KMS-11 (cell line): ENCODE results near the gene NMS.
"Not testable (repeated sequence)": the region's sequence is repeated elsewhere in the genome, so short reads cannot be mapped to it uniquely, and the experiment has no call there.

Experiments used
- H2AFZ ChIP-seq: fragments of 200-600 bp; sonication (generic); 2 replicates; pipeline ENCODE4 v1.6.1; 2016; ENCODE audit warnings: antibody characterized with exemption, mixed run types, low read depth
- H3K27ac ChIP-seq: fragments of 200-600 bp; sonication (generic); 2 replicates; pipeline ENCODE4 v1.6.1; 2016; ENCODE audit warnings: mild to moderate bottlenecking, mixed run types
- H3K27me3 ChIP-seq: fragments of 200-600 bp; sonication (generic); 2 replicates; pipeline ENCODE4 v1.6.1; 2017; ENCODE audit warnings: mild to moderate bottlenecking, low read depth, mixed run types, moderate library complexity; ENCODE audit not compliant: insufficient read depth
- H3K36me3 ChIP-seq: fragments of 200-600 bp; sonication (generic); 2 replicates; pipeline ENCODE4 v1.6.1; 2017; ENCODE audit warnings: mild to moderate bottlenecking, mixed run types; ENCODE audit not compliant: insufficient read depth
- H3K4me1 ChIP-seq: fragments of 200-600 bp; sonication (generic); 2 replicates; pipeline ENCODE4 v1.6.1; 2016; ENCODE audit warnings: mild to moderate bottlenecking, low read depth, mixed run types; ENCODE audit not compliant: poor library complexity, severe bottlenecking
- H3K4me2 ChIP-seq: fragments of 200-600 bp; sonication (generic); 2 replicates; pipeline ENCODE4 v1.7.0; 2016; ENCODE audit warnings: mild to moderate bottlenecking, mixed run types
- H3K4me3 ChIP-seq: fragments of 200-600 bp; sonication (generic); IDR thresholded peaks from 2 replicates; pipeline ENCODE4 v1.6.1; 2017; ENCODE audit warnings: low read depth, low read length, mixed read lengths; ENCODE audit not compliant: insufficient read depth
- H3K79me2 ChIP-seq: fragments of 200-600 bp; sonication (generic); 2 replicates; pipeline ENCODE4 v1.6.1; 2016; ENCODE audit warnings: low read depth, mixed run types; ENCODE audit not compliant: insufficient read depth
- H3K9ac ChIP-seq: fragments of 200-600 bp; sonication (generic); 2 replicates; pipeline ENCODE4 v1.6.1; 2016; ENCODE audit warnings: mild to moderate bottlenecking, mixed run types
- H4K20me1 ChIP-seq: fragments of 200-600 bp; sonication (generic); 2 replicates; pipeline ENCODE4 v1.6.1; 2016; ENCODE audit warnings: mild to moderate bottlenecking, mixed run types; ENCODE audit not compliant: insufficient read depth
- TF ChIP-seq, protein P1 (sequence below): fragments of 200-600 bp; sonication (generic); conservative IDR thresholded peaks from 2 replicates; pipeline ENCODE4 v1.6.1; 2017; ENCODE audit warnings: low read depth, mild to moderate bottlenecking, antibody characterized with exemption, low read length, moderate library complexity, mixed read lengths

Gene NMS

DNA sequence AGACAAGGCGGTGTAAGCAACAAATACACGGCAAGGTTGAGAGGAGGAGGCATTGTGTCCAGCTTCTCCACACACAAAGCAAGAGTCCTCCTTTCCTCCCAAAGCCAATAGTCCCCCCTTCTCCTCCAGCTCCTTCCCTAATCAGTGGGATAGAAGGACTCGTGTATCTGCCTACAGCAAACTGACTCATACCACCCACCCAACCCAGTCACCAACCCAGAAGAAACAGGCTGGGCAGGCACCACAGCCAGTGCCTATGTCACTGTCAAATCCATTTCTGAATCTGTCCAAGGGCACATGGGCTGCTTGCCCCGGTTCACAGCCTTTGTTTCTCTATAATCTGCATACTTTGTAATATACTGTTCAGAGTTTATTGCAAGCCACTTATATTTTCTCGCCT lies 19.2 kb upstream of the NMS start:
- Histone ChIP-seq H3K36me3 (no peaks in the 10 kb centered on the region), H2AFZ (no peak overlapping the region), H3K9ac (no peak overlapping the region), H3K4me3 (no peak overlapping the region), H3K27ac (no peak overlapping the region), H3K27me3 (no peaks in the 10 kb centered on the region), H4K20me1 (no peaks in the 10 kb centered on the region), H3K79me2 (no peaks in the 10 kb centered on the region), H3K4me1 (no peaks in the 10 kb centered on the region), H3K4me2 (no peak overlapping the region)
- TF ChIP-seq, protein P1, sequence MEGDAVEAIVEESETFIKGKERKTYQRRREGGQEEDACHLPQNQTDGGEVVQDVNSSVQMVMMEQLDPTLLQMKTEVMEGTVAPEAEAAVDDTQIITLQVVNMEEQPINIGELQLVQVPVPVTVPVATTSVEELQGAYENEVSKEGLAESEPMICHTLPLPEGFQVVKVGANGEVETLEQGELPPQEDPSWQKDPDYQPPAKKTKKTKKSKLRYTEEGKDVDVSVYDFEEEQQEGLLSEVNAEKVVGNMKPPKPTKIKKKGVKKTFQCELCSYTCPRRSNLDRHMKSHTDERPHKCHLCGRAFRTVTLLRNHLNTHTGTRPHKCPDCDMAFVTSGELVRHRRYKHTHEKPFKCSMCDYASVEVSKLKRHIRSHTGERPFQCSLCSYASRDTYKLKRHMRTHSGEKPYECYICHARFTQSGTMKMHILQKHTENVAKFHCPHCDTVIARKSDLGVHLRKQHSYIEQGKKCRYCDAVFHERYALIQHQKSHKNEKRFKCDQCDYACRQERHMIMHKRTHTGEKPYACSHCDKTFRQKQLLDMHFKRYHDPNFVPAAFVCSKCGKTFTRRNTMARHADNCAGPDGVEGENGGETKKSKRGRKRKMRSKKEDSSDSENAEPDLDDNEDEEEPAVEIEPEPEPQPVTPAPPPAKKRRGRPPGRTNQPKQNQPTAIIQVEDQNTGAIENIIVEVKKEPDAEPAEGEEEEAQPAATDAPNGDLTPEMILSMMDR: no peak

DNA sequence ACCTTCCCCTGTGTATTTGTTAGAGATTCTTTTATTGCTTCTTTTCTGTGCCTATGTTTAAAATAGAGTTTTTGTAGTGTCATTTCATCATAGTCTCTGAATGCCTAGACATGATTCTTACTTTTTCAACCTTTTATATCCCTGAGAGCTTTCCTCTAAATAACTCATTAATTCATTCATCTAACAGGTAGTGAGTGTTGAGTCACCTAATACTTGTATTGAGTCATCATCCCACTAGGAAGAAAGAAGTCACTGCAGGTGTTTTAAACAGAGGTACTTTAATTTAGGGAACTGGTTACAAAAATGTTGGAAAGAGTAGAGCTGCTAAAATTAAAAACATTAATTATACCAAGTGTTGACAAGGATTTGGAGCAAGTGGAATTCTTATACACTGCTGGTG lies 18.5 kb upstream of the NMS start:
- no peak overlapping the region for H2AFZ ChIP-seq
- H3K36me3 ChIP-seq: no peaks in the 10 kb centered on the region
- H3K4me1 ChIP-seq: no peaks in the 10 kb centered on the region
- no peak overlapping the region for H3K4me3 ChIP-seq
- TF ChIP-seq, protein P1: no peak
- H4K20me1 ChIP-seq: no peaks in the 10 kb centered on the region
- no peaks in the 10 kb centered on the region for H3K27me3 ChIP-seq
- no peak overlapping the region for H3K4me2 ChIP-seq
- H3K9ac ChIP-seq: no peak overlapping the region
- H3K27ac ChIP-seq: no peak overlapping the region
- H3K79me2 ChIP-seq: no peaks in the 10 kb centered on the region

DNA sequence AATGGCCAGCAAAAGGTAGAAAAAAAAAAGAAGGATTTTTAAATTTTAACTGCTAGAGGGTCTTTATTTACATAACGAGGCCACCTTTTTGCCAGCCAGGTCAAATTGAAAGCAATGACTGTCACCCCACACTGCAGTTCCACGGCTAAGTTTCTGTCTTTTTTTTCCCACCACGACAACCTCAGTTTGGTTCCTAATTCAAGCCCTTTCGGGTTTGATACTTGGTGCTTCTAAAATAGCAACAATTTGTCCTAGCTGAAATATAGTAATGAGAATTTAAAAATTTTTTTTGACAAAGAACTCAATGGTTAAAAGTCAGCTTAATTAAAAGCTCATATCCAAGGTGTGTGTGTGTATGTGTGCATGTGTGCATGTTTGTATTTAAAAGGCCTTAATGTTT lies 16.4 kb upstream of the NMS start:
- H4K20me1 ChIP-seq: no peaks in the 10 kb centered on the region
- no peak overlapping the region for H3K4me3 ChIP-seq
- no peak overlapping the region for H3K27ac ChIP-seq
- TF ChIP-seq, protein P1: no peak
- H3K36me3 ChIP-seq: no peaks in the 10 kb centered on the region
- no peaks in the 10 kb centered on the region for H3K27me3 ChIP-seq
- no peak overlapping the region for H3K4me2 ChIP-seq
- H3K4me1 ChIP-seq: no peaks in the 10 kb centered on the region
- no peak overlapping the region for H3K9ac ChIP-seq
- no peaks in the 10 kb centered on the region for H3K79me2 ChIP-seq
- H2AFZ ChIP-seq: no peak overlapping the region

DNA sequence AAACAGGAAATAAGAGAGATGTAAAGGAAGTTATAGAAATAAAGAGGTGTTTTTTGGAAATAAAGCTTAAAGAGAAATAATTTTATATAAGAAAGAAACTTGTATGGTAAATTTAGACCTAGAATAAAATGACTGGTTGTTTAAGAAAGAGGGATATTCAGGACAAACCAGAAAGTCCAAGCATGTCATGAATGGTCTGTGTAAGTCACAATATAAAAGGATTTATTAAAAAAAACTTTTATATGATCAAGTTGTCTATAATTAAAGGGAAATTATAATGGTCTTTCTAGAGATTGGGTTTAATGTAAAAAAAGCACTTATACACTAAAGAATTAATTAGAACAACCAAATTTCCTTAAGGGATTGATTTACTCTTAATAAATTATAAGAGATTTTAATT lies 13.9 kb upstream of the NMS start:
- H3K4me3 ChIP-seq, H3K4me2 ChIP-seq, H3K36me3 ChIP-seq, H3K4me1 ChIP-seq, H4K20me1 ChIP-seq, H3K27me3 ChIP-seq, H2AFZ ChIP-seq, H3K79me2 ChIP-seq, H3K9ac ChIP-seq, H3K27ac ChIP-seq: not testable (repeated sequence)

DNA sequence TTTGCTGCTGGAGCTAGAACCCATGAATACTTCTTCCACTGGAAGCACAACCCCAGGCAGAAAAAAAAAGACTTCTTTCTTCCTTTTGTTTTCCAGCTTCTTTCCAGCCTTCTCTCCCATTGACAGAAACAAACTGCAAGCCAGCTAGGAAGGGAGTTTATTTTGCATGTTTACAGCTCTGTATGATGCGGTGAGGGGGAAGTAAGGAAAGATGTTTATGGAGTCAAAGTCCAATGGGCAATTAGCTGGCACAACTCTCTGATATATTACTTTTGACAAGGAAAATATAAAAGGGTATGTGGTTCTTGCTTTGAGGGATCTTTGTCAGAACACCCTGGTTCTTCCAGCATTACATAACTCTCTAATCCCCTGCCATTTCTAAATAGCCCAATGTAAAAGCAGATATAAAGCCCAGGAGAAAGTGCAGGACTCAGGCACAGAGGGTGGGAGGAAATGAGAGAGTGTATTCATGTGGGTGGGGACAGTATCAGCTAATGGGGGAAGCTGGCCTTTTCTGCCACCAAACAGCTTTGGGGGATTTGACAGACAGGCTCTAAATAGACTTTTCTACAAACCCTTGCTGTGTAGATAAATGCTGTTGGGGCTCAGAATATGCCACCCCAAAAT lies 9.3 kb upstream of the NMS start:
- no peak overlapping the region for H3K27ac ChIP-seq
- H4K20me1 ChIP-seq: no peaks in the 10 kb centered on the region
- TF ChIP-seq, protein P1: no peak
- no peak overlapping the region for H3K4me3 ChIP-seq
- no peak overlapping the region for H3K9ac ChIP-seq
- no peaks in the 10 kb centered on the region for H3K36me3 ChIP-seq
- H3K4me2 ChIP-seq: no peak overlapping the region
- no peaks in the 10 kb centered on the region for H3K79me2 ChIP-seq
- H3K27me3 ChIP-seq: no peaks in the 10 kb centered on the region
- H2AFZ ChIP-seq: no peak overlapping the region
- H3K4me1 ChIP-seq: no peaks in the 10 kb centered on the region
